ENCODE data around the gene NOTUM. TPM values are rescaled to one million over a fixed set of nuclear protein-coding genes. Genes with fewer than 3 reads are reported as not detected.

The NOTUM gene
- total and polyA plus RNA-seq, 9 of the 15 experiments (the other 6 are each of a cell fraction or from before 2014, with no cell fraction given) = 0.03 to 14.0 (median 4.1) TPM

- FAIRE-seq = peak; percentile 77
- Histone ChIP-seq H3K9ac (ENCODE audit: insufficient read depth in 1 of 2, low read depth in 2 of 2, low read length in 2 of 2) (peak overlapping the region; percentile 16 to 82), H3K36me3 (ENCODE audit: control insufficient read depth, insufficient read depth, low read length) (peaks cover 46% of the 10 kb centered on the region), H4K20me1 (replicated peaks; ENCODE audit: control insufficient read depth, insufficient read depth, low read length) (peaks cover 24% of the 10 kb centered on the region; the same call in 1 of the 2 replicates), H3K79me2 (ENCODE audit: control insufficient read depth, insufficient read depth, low read length) (peaks cover 97% of the 10 kb centered on the region), H3K9me3 (replicated peaks; ENCODE audit: control insufficient read depth, insufficient read depth, low read depth, low read length) (no peaks in the 10 kb centered on the region), H3K27ac (ENCODE audit: extremely low read depth, low read depth, low read length) (peak overlapping the region; percentile 98; the same call in 2 of the 3 replicates), H2AFZ (ENCODE audit: low read depth, low read length) (no peak overlapping the region), H3K9me1 (ENCODE audit: control insufficient read depth, insufficient read depth, low read length) (peaks cover 6% of the 10 kb centered on the region), H3K4me2 (ENCODE audit: insufficient read depth, low read length) (peak overlapping the region; percentile 89), H3K4me3 (no peak overlapping the region), H3K27me3 (ENCODE audit: control insufficient read depth in 2 of 2, insufficient read depth in 2 of 2, low read length in 2 of 2) (no peaks in the 10 kb centered on the region), H3K4me1 (replicated peaks in 1 of 2; ENCODE audit: control insufficient read depth in 2 of 2, insufficient read depth in 2 of 2, low read length in 2 of 2) (peaks cover 52 to 95% of the 10 kb centered on the region in 2 experiments)
- BruUV-seq (replicated peaks) = no TSS peak
- DNase-seq (ENCODE audit: extremely low read depth in 1 of 4, low spot score in 3 of 4) = no peak
- ATAC-seq = no peak
- WGBS (ENCODE audit: insufficient coverage, low coverage, missing lambda C conversion rate) = 69% methylated on average over 3 of the region's 3 CpGs
- CTCF ChIA-PET (ENCODE audit: low intra/inter-chr PET ratio) = interaction anchor here (0.7 kb wide), 1 partner anchor 863 kb away, joined by 4 read pairs; no protein-coding TSS in a partner anchor
- in situ Hi-C loops (cut with MboI) (no loop called here), intact Hi-C loops (cut with micrococcal nuclease) (no loop called here)
- peak; percentile 54; the same call in 1 of the 2 replicates for TF ChIP-seq ZNF512 (tag; IDR thresholded peaks at IDR 0.05)
- no peak for TF ChIP-seq HLTF (IDR thresholded peaks at IDR 0.05)
- TF ChIP-seq ZBTB43 (CRISPR knock-in tag; IDR thresholded peaks at IDR 0.05) = no peak
- peak; percentile 3; the same call in 1 of the 2 replicates for TF ChIP-seq POLR2AphosphoS5 (IDR thresholded peaks at IDR 0.05; ENCODE audit: control insufficient read depth, insufficient read depth, low read depth, low read length)
- TF ChIP-seq NELFE (IDR thresholded peaks at IDR 0.05; ENCODE audit: insufficient read depth, insufficient read length) = no peak
- no peak for TF ChIP-seq SRSF7 (optimal IDR thresholded peaks at IDR 0.05; ENCODE audit: low read depth, low read length)
- POLR2A ChIA-PET = interaction anchor here (1.0 to 1.6 kb wide), 2 partner anchors 10 to 23 kb away, joined by 3 to 12 read pairs; partner anchors contain the start of gene PCYT2
These were observed 39.5 kb downstream of the NOTUM start for GRCh38 chr17:81921537-81921862.
